IMR-90 (cell line): ENCODE data around the gene HORMAD2. TPM values are rescaled to one million over a fixed set of nuclear protein-coding genes. Genes with fewer than 3 reads are reported as not detected.

Experiments used
- ATAC-seq: fragments of 200-7000 bp; cut with Tn5 transposase; 2 replicates; pipeline ENCODE4 v1.9.1; 2020; ENCODE audit warnings: low read depth, mild to moderate bottlenecking, moderate library complexity
- Bru-seq: library from RNA; stranded (reverse); fragments of 400-500 nt; gene quantifications from one replicate; lab custom pipeline; 2021; lab: Mats Ljungman, UMichigan
- BruChase-seq, 2 experiments: library from RNA; stranded (reverse); fragments of 400-500 nt; gene quantifications; one replicate each; lab custom pipeline; 2021; lab: Mats Ljungman, UMichigan
- BruUV-seq: library from RNA; stranded (reverse); fragments of 400-500 nt; replicated peaks from 2 replicates; lab custom pipeline; 2021; lab: Mats Ljungman, UMichigan
- CTCF ChIA-PET: fragments of 300-600 bp; formaldehyde crosslinking; extraction: SDS; loops from one replicate; lab custom pipeline; 2021; ENCODE audit warnings: antibody characterized with exemption; lab: Yijun Ruan, JAX
- POLR2A ChIA-PET: fragments of 300-600 bp; sonication (Branson Sonifier 250); formaldehyde crosslinking; loops from one replicate; lab custom pipeline; 2022; ENCODE audit warnings: antibody characterized with exemption; ENCODE audit not compliant: unreplicated experiment; lab: Charles Lee
- DNase-seq: peaks from one replicate; pipeline ENCODE4 v3.0.0; 2013
- H2AFZ ChIP-seq: replicated peaks from 2 replicates; pipeline ENCODE3; 2013; ENCODE audit warnings: low read length, mild to moderate bottlenecking; ENCODE audit not compliant: poor library complexity
- H2AK5ac ChIP-seq: 2 replicates; pipeline ENCODE4 v1.6.1; 2013; ENCODE audit warnings: low read depth, low read length, inconsistent platforms
- H2AK9ac ChIP-seq: replicated peaks from 2 replicates; pipeline ENCODE3; 2013; ENCODE audit warnings: mild to moderate bottlenecking, low read depth, low read length, moderate library complexity; ENCODE audit not compliant: poor library complexity
- H2BK120ac ChIP-seq: 2 replicates; pipeline ENCODE4 v1.6.1; 2013; ENCODE audit warnings: low read depth, low read length, inconsistent platforms
- H2BK15ac ChIP-seq: 3 replicates; pipeline ENCODE4 v1.6.1; 2013; ENCODE audit warnings: low read depth, low read length, inconsistent platforms
- H2BK20ac ChIP-seq: 2 replicates; pipeline ENCODE4 v1.6.1; 2013; ENCODE audit warnings: low read depth, mild to moderate bottlenecking, inconsistent platforms, low read length, moderate library complexity
- H2BK5ac ChIP-seq: 2 replicates; pipeline ENCODE4 v1.6.1; 2013; ENCODE audit warnings: mild to moderate bottlenecking, low read depth, low read length, inconsistent platforms; ENCODE audit not compliant: poor library complexity, severe bottlenecking
- H3K14ac ChIP-seq: replicated peaks from 2 replicates; pipeline ENCODE4 v1.6.1; 2013; ENCODE audit warnings: low read depth, low read length, inconsistent platforms
- H3K18ac ChIP-seq: 2 replicates; pipeline ENCODE4 v1.6.1; 2013; ENCODE audit warnings: low read depth, low read length, control low read depth
- H3K23ac ChIP-seq: 2 replicates; pipeline ENCODE4 v1.6.1; 2013; ENCODE audit warnings: low read depth, low read length, inconsistent platforms
- H3K27ac ChIP-seq: 2 replicates; pipeline ENCODE4 v1.5.1; 2013; ENCODE audit warnings: mild to moderate bottlenecking, control low read depth, low read length; ENCODE audit not compliant: insufficient read depth
- H3K27me3 ChIP-seq: 2 replicates; pipeline ENCODE4 v1.6.1; 2013; ENCODE audit warnings: low read length; ENCODE audit not compliant: control insufficient read depth, insufficient read depth
- H3K36me3 ChIP-seq: 2 replicates; pipeline ENCODE4 v1.6.1; 2013; ENCODE audit warnings: low read length, mixed read lengths; ENCODE audit not compliant: control insufficient read depth, insufficient read depth
- H3K4ac ChIP-seq: 2 replicates; pipeline ENCODE4 v1.6.1; 2013; ENCODE audit warnings: low read depth, low read length, inconsistent platforms
- H3K4me1 ChIP-seq: 2 replicates; pipeline ENCODE4 v1.6.1; 2013; ENCODE audit warnings: low read length, mixed read lengths; ENCODE audit not compliant: control insufficient read depth, insufficient read depth
- H3K4me2 ChIP-seq: 2 replicates; pipeline ENCODE4 v1.6.1; 2013; ENCODE audit warnings: low read depth, mild to moderate bottlenecking, control low read depth, low read length, moderate library complexity
- H3K4me3 ChIP-seq: 2 replicates; pipeline ENCODE4 v1.5.1; 2013; ENCODE audit warnings: low read depth, mild to moderate bottlenecking, control low read depth, low read length, moderate library complexity; ENCODE audit not compliant: insufficient read depth
- H3K56ac ChIP-seq: 2 replicates; pipeline ENCODE4 v1.6.1; 2013; ENCODE audit warnings: low read length, inconsistent platforms; ENCODE audit not compliant: insufficient read depth; ENCODE audit errors: extremely low read depth
- H3K79me1 ChIP-seq, 2 experiments: 2 replicates each; pipeline ENCODE4 v1.6.1; 2013; ENCODE audit warnings: low read length in 2 of 2, inconsistent platforms in 1 of 2, low read depth in 1 of 2
- H3K9ac ChIP-seq: 2 replicates; pipeline ENCODE4 v1.6.1; 2013; ENCODE audit warnings: low read depth, low read length, control low read depth
- H3K9me1 ChIP-seq: 2 replicates; pipeline ENCODE4 v1.6.1; 2013; ENCODE audit warnings: low read length, inconsistent platforms; ENCODE audit not compliant: insufficient read depth
- H3K9me3 ChIP-seq: 2 replicates; pipeline ENCODE4 v1.6.1; 2013; ENCODE audit warnings: low read length; ENCODE audit not compliant: control insufficient read depth, insufficient read depth
- H4K20me1 ChIP-seq: 2 replicates; pipeline ENCODE4 v1.6.1; 2013; ENCODE audit warnings: low read length, inconsistent platforms; ENCODE audit not compliant: insufficient read depth
- H4K5ac ChIP-seq: 2 replicates; pipeline ENCODE4 v1.6.1; 2013; ENCODE audit warnings: mild to moderate bottlenecking, low read depth, low read length, control low read depth
- H4K8ac ChIP-seq, 2 experiments: 2 replicates each; pipeline ENCODE4 v1.6.1; 2013; ENCODE audit warnings: low read depth in 2 of 2, low read length in 2 of 2, control low read depth in 1 of 2, inconsistent platforms in 1 of 2
- H4K91ac ChIP-seq: 2 replicates; pipeline ENCODE4 v1.6.1; 2013; ENCODE audit warnings: low read depth, low read length, inconsistent platforms; ENCODE audit not compliant: insufficient read depth
- BHLHE40 ChIP-seq: fragments of 150-350 bp; IDR thresholded peaks from 2 replicates; pipeline ENCODE4 v1.6.1; 2016; ENCODE audit warnings: mild to moderate bottlenecking, low read depth, low read length
- CEBPB ChIP-seq: IDR thresholded peaks from 2 replicates; pipeline ENCODE4 v1.6.1; 2012; ENCODE audit warnings: low read depth, low read length, improper control_type of control experiment
- CHD1 ChIP-seq: IDR thresholded peaks from 2 replicates; pipeline ENCODE4 v1.6.1; 2012; ENCODE audit warnings: low read depth, low read length, improper control_type of control experiment
- FOS ChIP-seq: fragments of 150-350 bp; IDR thresholded peaks from 2 replicates; pipeline ENCODE4 v1.6.1; 2016; ENCODE audit warnings: low read depth, low read length
- MAFK ChIP-seq: IDR thresholded peaks from 2 replicates; pipeline ENCODE4 v1.6.1; 2012; ENCODE audit warnings: low read depth, low read length, improper control_type of control experiment
- MAZ ChIP-seq: IDR thresholded peaks from 2 replicates; pipeline ENCODE4 v1.6.1; 2012; ENCODE audit warnings: low read depth, mild to moderate bottlenecking, low read length, improper control_type of control experiment, moderate library complexity, borderline replicate concordance
- MXI1 ChIP-seq: IDR thresholded peaks from 2 replicates; pipeline ENCODE4 v1.6.1; 2012; ENCODE audit warnings: low read depth, mild to moderate bottlenecking, low read length, moderate library complexity, borderline replicate concordance
- NFE2L2 ChIP-seq: fragments of 150-350 bp; IDR thresholded peaks from 2 replicates; pipeline ENCODE4 v1.6.1; 2016; ENCODE audit warnings: low read depth, mild to moderate bottlenecking, low read length
- POLR2A ChIP-seq: IDR thresholded peaks from 2 replicates; pipeline ENCODE4 v1.6.1; 2012; ENCODE audit warnings: mild to moderate bottlenecking, low read depth, low read length
- RAD21 ChIP-seq: IDR thresholded peaks from 2 replicates; pipeline ENCODE4 v1.6.1; 2012; ENCODE audit warnings: low read length, improper control_type of control experiment
- RCOR1 ChIP-seq: IDR thresholded peaks from 2 replicates; pipeline ENCODE4 v1.6.1; 2012; ENCODE audit warnings: mild to moderate bottlenecking, low read length, improper control_type of control experiment; ENCODE audit not compliant: insufficient replicate concordance
- RFX5 ChIP-seq: IDR thresholded peaks from 2 replicates; pipeline ENCODE4 v1.8.0; 2012; ENCODE audit warnings: low read depth, mild to moderate bottlenecking, low read length, moderate library complexity
- SMC3 ChIP-seq: fragments of 150-350 bp; IDR thresholded peaks from 2 replicates; pipeline ENCODE4 v1.6.1; 2016; ENCODE audit warnings: low read depth, mild to moderate bottlenecking, antibody characterized with exemption, low read length, moderate library complexity
- WGBS, 2 experiments: methylation state at CpG; one replicate each; pipeline versions ENCODE4 v1.1.5 to v1.1.7; 2013; ENCODE audit warnings: missing lambda C conversion rate in 2 of 2; ENCODE audit not compliant: insufficient read length in 1 of 2; ENCODE audit errors: extremely low coverage in 2 of 2; 5-methylcytosine and 5-hydroxymethylcytosine counted together
- dilution Hi-C: fragments of 300-500 bp; cut with HindIII; formaldehyde crosslinking; loops from one replicate; pipeline ENCODE4 v1.14.3; 2018; ENCODE audit warnings: low sequenced_read_pairs; ENCODE audit not compliant: unreplicated experiment
- in situ Hi-C: fragments of 300-500 bp; cut with MboI; formaldehyde crosslinking; loops from 3 replicates; pipeline ENCODE4 v1.14.3; 2019; ENCODE audit warnings: low sequenced_read_pairs, inconsistent platforms, mixed read lengths
- intact Hi-C: fragments of 100-400 bp; cut with micrococcal nuclease; formaldehyde crosslinking; loops from 2 replicates; pipeline ENCODE4 v1.10.0; 2022
- long read RNA-seq: library from polyadenylated mRNA; unstranded; transcript quantifications from one replicate; pipeline ENCODE4 v2.0.0, GENCODE V29; 2021; ENCODE audit not compliant: unreplicated experiment
- polyA plus RNA-seq, 3 experiments: library from polyadenylated mRNA; depleted of rRNA; stranded (reverse); fragments of >200 nt; gene quantifications; 2 replicates each; pipeline ENCODE4 v1.2.3, GENCODE V29; 2012; ENCODE audit warnings: low replicate concordance in 1 of 3
- total RNA-seq: library from RNA; depleted of rRNA; stranded (reverse); fragments of >200 nt; gene quantifications from 2 replicates; pipeline ENCODE4 v1.2.3, GENCODE V29; 2012; rRNA removed
- TF ChIP-seq, protein P1 (sequence below): fragments of 150-350 bp; IDR thresholded peaks from 2 replicates; pipeline ENCODE4 v1.6.1; 2017; ENCODE audit warnings: mild to moderate bottlenecking, antibody characterized with exemption, low read length, low read depth
- TF ChIP-seq, protein P2 (sequence below): fragments of 150-350 bp; IDR thresholded peaks from 2 replicates; pipeline ENCODE4 v1.6.1; 2016; ENCODE audit warnings: low read depth, mild to moderate bottlenecking, low read length, moderate library complexity, borderline replicate concordance

Gene HORMAD2, protein sequence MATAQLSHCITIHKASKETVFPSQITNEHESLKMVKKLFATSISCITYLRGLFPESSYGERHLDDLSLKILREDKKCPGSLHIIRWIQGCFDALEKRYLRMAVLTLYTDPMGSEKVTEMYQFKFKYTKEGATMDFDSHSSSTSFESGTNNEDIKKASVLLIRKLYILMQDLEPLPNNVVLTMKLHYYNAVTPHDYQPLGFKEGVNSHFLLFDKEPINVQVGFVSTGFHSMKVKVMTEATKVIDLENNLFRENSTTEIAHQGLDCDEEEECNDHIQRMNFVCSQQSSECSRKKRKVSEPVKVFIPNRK
- total RNA-seq (not detected in 2 replicates), polyA plus RNA-seq (2012; rRNA removed) (not detected in 2 replicates), Bru-seq, nascent RNA (percentile 9 among the genes with signal in this experiment), BruChase-seq, experiment 1, labeled RNA remaining after a 6-hour chase (percentile 10 among the genes with signal in this experiment), BruChase-seq, experiment 2, labeled RNA remaining after a 2-hour chase (percentile 11 among the genes with signal in this experiment)
- polyA plus RNA-seq (2012; cell fraction: cytosol; rRNA removed): not detected in 2 replicates
- not detected in 2 replicates for polyA plus RNA-seq (2012; cell fraction: nucleus; rRNA removed; ENCODE audit: low replicate concordance)
- long read RNA-seq: 0 reads

DNA sequence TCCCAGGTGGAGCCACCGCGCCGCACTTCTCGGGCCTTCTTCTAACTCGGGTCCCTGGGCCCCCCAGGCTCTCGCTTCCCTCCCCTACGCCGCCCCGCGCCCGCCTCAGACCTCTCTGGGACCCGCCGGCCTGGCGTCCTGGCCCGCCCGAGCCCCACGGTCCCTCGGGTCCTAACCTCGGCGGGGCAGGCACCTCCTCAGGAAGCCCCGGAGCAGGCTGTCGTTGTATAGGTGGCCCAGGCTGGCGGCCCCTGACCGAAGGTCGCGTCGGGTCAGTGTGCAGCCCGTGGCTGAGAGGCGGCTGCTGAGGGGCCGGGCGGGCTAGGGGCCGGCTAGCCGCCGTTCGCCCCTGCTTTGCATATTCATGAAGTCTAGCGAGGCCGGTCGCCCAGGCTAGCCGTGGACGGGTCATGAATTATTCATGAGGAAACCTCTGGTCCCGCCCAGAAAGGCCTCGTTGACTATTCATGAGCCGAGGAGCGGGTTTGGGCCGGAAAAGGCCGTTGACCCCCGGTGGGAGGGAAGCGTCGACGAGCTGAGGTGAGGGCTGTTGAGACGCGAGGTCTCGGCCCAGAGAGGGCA is at the start of gene HORMAD2:
HORMAD2 (plus strand) TSS at position 513 of the 582 bp plus-strand sequence. CDS start 13,489 bp downstream, outside the sequence.
- Histone ChIP-seq H3K36me3 (no peaks in the 10 kb centered on the region), H4K8ac (no peak within 1 kb of the TSS), H2AK5ac (no peak within 1 kb of the TSS), H2BK120ac (no peak within 1 kb of the TSS), H3K9ac (no peak within 1 kb of the TSS), H3K27me3 (peaks cover 21% of the 10 kb centered on the region), H2AK9ac (no peak within 1 kb of the TSS), H3K23ac (no peak within 1 kb of the TSS), H3K79me1 (no peaks in the 10 kb centered on the region), H2BK20ac (no peak within 1 kb of the TSS), H2AFZ (peak within 1 kb of the TSS; percentile 47), H3K9me3 (peaks cover 3% of the 10 kb centered on the region), H4K5ac (no peak within 1 kb of the TSS), H3K4me3 (no peak within 1 kb of the TSS), H3K14ac (no peak within 1 kb of the TSS), H3K4me2 (no peak within 1 kb of the TSS), H3K4me1 (no peaks in the 10 kb centered on the region), H4K20me1 (no peaks in the 10 kb centered on the region), H3K18ac (no peak within 1 kb of the TSS), H2BK5ac (no peak within 1 kb of the TSS), H2BK15ac (no peak within 1 kb of the TSS), H4K91ac (no peak within 1 kb of the TSS), H3K9me1 (no peaks in the 10 kb centered on the region), H3K4ac (no peak within 1 kb of the TSS), H3K27ac (no peak within 1 kb of the TSS), H3K56ac (no peak within 1 kb of the TSS)
- no TSS peak for BruUV-seq
- CTCF ChIA-PET: no interaction called here
- DNase-seq: no peak
- POLR2A ChIA-PET: no interaction called here
- no peak for ATAC-seq
- 30% methylated on average over 12 of the region's 53 CpGs; no CpG with 5 or more reads in 1 of the 2 experiments for WGBS, 2 experiments
- in situ Hi-C loops (loop anchor here (10.0 kb wide), 1 partner anchor 445 kb away; no protein-coding TSS in a partner anchor), dilution Hi-C loops (no loop called here), intact Hi-C loops (no loop called here)
- TF ChIP-seq NFE2L2 (no peak), SMC3 (no peak), BHLHE40 (no peak), CEBPB (no peak), FOS (no peak), CHD1 (no peak), POLR2A (no peak), RFX5 (no peak), MXI1 (no peak), MAFK (no peak), RAD21 (no peak), MAZ (no peak), RCOR1 (no peak)
- TF ChIP-seq, protein P1, sequence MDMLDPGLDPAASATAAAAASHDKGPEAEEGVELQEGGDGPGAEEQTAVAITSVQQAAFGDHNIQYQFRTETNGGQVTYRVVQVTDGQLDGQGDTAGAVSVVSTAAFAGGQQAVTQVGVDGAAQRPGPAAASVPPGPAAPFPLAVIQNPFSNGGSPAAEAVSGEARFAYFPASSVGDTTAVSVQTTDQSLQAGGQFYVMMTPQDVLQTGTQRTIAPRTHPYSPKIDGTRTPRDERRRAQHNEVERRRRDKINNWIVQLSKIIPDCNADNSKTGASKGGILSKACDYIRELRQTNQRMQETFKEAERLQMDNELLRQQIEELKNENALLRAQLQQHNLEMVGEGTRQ: no peak
- TF ChIP-seq, protein P2, sequence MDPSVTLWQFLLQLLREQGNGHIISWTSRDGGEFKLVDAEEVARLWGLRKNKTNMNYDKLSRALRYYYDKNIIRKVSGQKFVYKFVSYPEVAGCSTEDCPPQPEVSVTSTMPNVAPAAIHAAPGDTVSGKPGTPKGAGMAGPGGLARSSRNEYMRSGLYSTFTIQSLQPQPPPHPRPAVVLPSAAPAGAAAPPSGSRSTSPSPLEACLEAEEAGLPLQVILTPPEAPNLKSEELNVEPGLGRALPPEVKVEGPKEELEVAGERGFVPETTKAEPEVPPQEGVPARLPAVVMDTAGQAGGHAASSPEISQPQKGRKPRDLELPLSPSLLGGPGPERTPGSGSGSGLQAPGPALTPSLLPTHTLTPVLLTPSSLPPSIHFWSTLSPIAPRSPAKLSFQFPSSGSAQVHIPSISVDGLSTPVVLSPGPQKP: no peak
